NCI-H187 (cell line): ENCODE results near the gene TXNDC16.

Source experiments
- DNase-seq, 2 experiments: peaks; one replicate each; lab custom pipeline; 2025; lab: John Stamatoyannopoulos, UW

The TXNDC16 gene

GRCh38 chr14:52455291-52456088, 96.8 kb downstream of the TXNDC16 start:
- DNase-seq: no peak

- DNase-seq: no peak
Measured at GRCh38 chr14:52447236-52447635, 105.1 kb downstream of the TXNDC16 start.

- no peak for DNase-seq
Measured at GRCh38 chr14:52446355-52446754, 106.0 kb downstream of the TXNDC16 start.

- DNase-seq: no peak
Measured at GRCh38 chr14:52443506-52443905, 108.8 kb downstream of the TXNDC16 start.

GRCh38 chr14:52442602-52443001, 109.7 kb downstream of the TXNDC16 start:
- no peak for DNase-seq

- no peak for DNase-seq
Measured at GRCh38 chr14:52442166-52442565, 110.1 kb downstream of the TXNDC16 start.

- no peak for DNase-seq
Measured at GRCh38 chr14:52439476-52439875, 112.8 kb downstream of the TXNDC16 start.

GRCh38 chr14:52434955-52435354, 117.3 kb downstream of the TXNDC16 start:
- DNase-seq: no peak

- no peak for DNase-seq
Measured at GRCh38 chr14:52430474-52430873, 121.8 kb downstream of the TXNDC16 start.

GRCh38 chr14:52429451-52429850, 122.9 kb downstream of the TXNDC16 start:
- no peak for DNase-seq

- DNase-seq: no peak
Measured at GRCh38 chr14:52427460-52427859, 124.8 kb downstream of the TXNDC16 start.

- no peak for DNase-seq
Measured at GRCh38 chr14:52422650-52423356, 129.5 kb downstream of the TXNDC16 start.

GRCh38 chr14:52417139-52417538, 135.2 kb downstream of the TXNDC16 start:
- no peak for DNase-seq

GRCh38 chr14:52413729-52414408, 138.4 kb downstream of the TXNDC16 start:
- DNase-seq: no peak

GRCh38 chr14:52412426-52412825, 139.9 kb downstream of the TXNDC16 start:
- DNase-seq: no peak

- no peak for DNase-seq
Measured at GRCh38 chr14:52405314-52405713, 147.0 kb downstream of the TXNDC16 start.

- DNase-seq: no peak
Measured at GRCh38 chr14:52402812-52403526, 149.3 kb downstream of the TXNDC16 start.

GRCh38 chr14:52400846-52401245, 151.5 kb downstream of the TXNDC16 start:
- no peak for DNase-seq

GRCh38 chr14:52399921-52400595, 152.2 kb downstream of the TXNDC16 start:
- DNase-seq: no peak

- DNase-seq: no peak
Measured at GRCh38 chr14:52399104-52399503, 153.2 kb downstream of the TXNDC16 start.

GRCh38 chr14:52397844-52398243, 154.5 kb downstream of the TXNDC16 start:
- no peak for DNase-seq

- no peak for DNase-seq
Measured at GRCh38 chr14:52395728-52396127, 156.6 kb downstream of the TXNDC16 start.
